GM21447 (cell line): ENCODE data around the gene OPCML.

Experiments used
- ATAC-seq: cut with Tn5 transposase; IDR thresholded peaks from one replicate; pipeline ENCODE4 v1.9.1; 2021; ENCODE audit not compliant: unreplicated experiment

The OPCML gene

GRCh38 chr11:132463295-132464002, 1068.9 kb downstream of the OPCML start:
- ATAC-seq = no peak

- no peak for ATAC-seq
These were observed 1072.6 kb downstream of the OPCML start for GRCh38 chr11:132459736-132460135.

GRCh38 chr11:132457445-132457844, 1074.9 kb downstream of the OPCML start:
- ATAC-seq = no peak

- ATAC-seq = no peak
These were observed 1075.5 kb downstream of the OPCML start for GRCh38 chr11:132456751-132457328.

- ATAC-seq = no peak
These were observed 1077.3 kb downstream of the OPCML start for GRCh38 chr11:132455044-132455443.

GRCh38 chr11:132453406-132453805, 1078.9 kb downstream of the OPCML start:
- no peak for ATAC-seq

- no peak for ATAC-seq
These were observed 1079.7 kb downstream of the OPCML start for GRCh38 chr11:132452616-132453015.

GRCh38 chr11:132451942-132452601, 1080.2 kb downstream of the OPCML start:
- no peak for ATAC-seq

- no peak for ATAC-seq
These were observed 1081.7 kb downstream of the OPCML start for GRCh38 chr11:132450631-132451030.

- ATAC-seq = no peak
These were observed 1083.8 kb downstream of the OPCML start for GRCh38 chr11:132448334-132448995.

GRCh38 chr11:132447761-132448160, 1084.5 kb downstream of the OPCML start:
- no peak for ATAC-seq

- ATAC-seq = no peak
These were observed 1086.4 kb downstream of the OPCML start for GRCh38 chr11:132445859-132446291.

- no peak for ATAC-seq
These were observed 1087.4 kb downstream of the OPCML start for GRCh38 chr11:132444911-132445310.

GRCh38 chr11:132439711-132440255, 1092.5 kb downstream of the OPCML start:
- ATAC-seq = no peak

- no peak for ATAC-seq
These were observed 1093.9 kb downstream of the OPCML start for GRCh38 chr11:132438418-132438817.

- no peak for ATAC-seq
These were observed 1101.8 kb downstream of the OPCML start for GRCh38 chr11:132430429-132431062.

GRCh38 chr11:132429685-132430084, 1102.6 kb downstream of the OPCML start:
- ATAC-seq = no peak

GRCh38 chr11:132427611-132428010, 1104.7 kb downstream of the OPCML start:
- no peak for ATAC-seq

GRCh38 chr11:132424433-132424832, 1107.9 kb downstream of the OPCML start:
- ATAC-seq = no peak

- no peak for ATAC-seq
These were observed 1109.0 kb downstream of the OPCML start for GRCh38 chr11:132423266-132423665.

- ATAC-seq = no peak
These were observed 1109.6 kb downstream of the OPCML start for GRCh38 chr11:132422722-132423121.
